GM18861 (cell line): ENCODE results near the gene NUTM2G.
"Not testable (repeated sequence)": the region's sequence is repeated elsewhere in the genome, so short reads cannot be mapped to it uniquely, and the experiment has no call there.

Source experiments
- ATAC-seq: cut with Tn5 transposase; IDR thresholded peaks from one replicate; pipeline ENCODE4 v1.9.1; 2021; ENCODE audit not compliant: unreplicated experiment

Gene NUTM2G

DNA sequence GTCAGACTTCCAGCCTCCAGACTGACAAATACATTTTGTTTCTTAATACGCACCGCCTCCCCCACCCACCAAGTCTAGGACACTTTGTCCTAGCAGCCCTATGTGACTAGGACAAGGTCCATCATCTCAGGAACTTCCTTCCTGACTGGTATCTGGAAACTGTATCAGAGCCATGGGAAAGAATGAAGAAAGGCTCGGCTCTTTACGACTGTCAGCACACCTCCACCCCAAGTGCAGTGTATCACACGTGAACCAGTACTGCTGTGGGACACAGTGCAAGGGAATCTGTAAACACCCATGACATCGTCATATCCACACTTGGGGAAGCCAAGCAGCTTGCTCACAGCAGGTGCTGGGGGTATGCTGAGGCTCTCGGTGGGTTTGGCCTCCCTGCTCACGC lies 13.0 kb downstream of the NUTM2G start:
- ATAC-seq = not testable (repeated sequence)

DNA sequence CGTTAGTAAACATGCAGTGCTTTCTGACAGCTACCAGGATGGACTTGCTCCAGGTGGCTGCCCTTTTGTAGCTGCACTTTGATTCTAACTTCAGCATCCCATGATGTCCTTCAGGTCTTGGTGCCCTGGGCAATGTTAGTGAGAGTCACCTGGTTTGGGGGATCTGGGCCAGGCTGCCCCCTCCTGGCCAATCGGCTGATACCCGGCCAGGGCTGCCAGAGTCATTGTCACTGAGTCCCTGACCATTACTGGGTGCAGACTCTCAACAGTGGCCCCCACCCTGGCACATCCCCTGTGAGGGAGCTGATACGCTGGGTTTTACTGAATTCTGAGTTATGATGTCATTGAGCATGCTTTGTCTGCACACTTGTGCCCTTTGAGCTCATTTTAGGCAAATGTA lies 13.5 kb downstream of the NUTM2G start:
- not testable (repeated sequence) for ATAC-seq

DNA sequence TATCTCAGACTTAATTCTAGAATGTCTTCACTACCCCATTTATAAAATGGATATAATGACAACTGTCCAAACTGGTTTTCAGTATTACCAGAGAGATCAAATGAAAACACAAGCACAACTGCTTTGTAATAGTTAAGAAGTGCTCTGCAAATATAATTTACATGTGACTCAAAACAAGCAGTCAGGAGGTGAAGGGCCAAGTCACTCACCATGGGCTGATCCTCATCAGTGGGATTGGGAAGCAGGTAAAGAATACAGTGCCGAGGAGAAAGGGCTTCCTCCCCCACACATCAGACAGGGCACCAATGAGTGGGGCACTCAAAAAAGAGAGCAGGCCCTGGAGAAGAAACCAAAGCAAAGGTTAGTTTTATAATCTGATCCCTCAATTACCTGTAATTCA lies 20.7 kb downstream of the NUTM2G start:
- ATAC-seq = not testable (repeated sequence)

DNA sequence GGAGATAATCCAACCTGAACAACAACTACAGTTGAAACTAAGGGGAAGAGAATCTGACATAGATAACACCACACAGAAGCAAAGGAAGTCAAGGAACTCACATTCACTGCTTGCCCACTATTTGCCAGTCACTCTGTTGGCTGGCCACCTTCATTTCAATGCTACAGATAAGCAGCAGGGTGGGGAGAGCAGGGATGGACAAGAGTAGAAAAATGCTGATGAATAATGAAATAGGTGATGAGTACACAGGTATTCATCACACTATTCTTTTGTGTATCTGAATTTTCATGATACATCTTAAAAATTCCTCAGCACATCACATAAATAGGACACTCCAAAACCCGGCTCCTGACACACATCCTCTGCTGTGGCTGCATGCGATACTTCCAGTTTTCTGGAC lies 21.9 kb downstream of the NUTM2G start:
- ATAC-seq = not testable (repeated sequence)

DNA sequence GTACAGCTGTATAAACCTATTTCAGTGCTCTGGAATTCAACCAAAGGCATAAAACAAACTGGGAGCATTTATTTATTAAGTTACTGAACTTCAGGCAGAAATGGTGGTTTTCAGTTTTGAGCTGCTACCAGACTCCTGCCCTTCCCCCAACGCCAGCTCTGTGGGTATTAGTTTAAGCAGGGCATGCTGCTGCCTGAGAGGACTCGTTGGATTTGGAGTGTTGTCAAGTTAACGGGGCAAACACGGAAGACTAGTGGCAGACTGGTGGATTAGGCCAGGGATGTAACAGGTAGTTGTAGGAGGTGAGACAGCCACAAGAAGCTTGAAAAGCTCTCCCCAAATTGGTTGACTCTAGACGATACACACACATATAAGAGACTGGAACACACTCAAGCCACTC lies 38.9 kb downstream of the NUTM2G start:
- ATAC-seq = not testable (repeated sequence)

GRCh38 chr9:96972552-96972951 lies 43.9 kb downstream of the NUTM2G start:
- ATAC-seq = not testable (repeated sequence)

DNA sequence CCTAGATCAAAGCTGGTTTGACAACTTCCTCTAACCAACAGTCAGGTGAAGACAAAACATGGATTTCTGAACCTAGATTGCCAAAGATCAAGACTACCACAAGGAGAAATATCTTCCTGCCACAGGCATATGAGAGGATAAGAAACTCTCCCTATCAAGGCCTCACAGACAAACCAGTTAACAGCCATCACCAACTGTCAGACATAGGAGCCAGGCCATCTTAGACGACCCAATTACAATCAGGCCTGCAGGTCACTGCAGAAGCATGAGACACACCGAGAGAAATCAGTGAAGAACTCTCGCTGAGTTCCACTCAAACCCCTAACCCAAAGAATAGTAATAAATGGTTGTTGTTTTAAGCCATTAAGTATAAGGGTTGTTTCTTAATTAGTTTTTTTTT lies 45.4 kb downstream of the NUTM2G start:
- not testable (repeated sequence) for ATAC-seq

GRCh38 chr9:96983496-96984122 lies 55.0 kb downstream of the NUTM2G start:
- ATAC-seq = not testable (repeated sequence)

DNA sequence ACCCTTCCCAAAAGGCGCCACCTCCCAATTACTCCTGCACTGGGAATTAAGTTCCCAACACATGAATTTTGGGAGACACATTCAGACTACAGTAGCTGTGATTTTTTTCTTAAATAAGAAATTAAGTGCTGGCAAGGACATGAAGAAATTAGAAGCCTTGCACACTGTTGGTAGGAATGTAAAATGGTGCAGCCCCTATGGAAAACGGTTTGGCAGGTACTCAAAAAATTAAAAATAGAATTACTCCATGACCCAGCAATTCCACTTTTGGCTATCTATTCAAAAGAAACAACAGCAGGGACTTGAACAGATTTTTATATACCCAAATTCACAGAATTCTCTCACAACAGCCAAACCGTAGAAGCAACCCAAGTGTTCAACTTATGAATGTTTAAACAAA lies 55.5 kb downstream of the NUTM2G start:
- not testable (repeated sequence) for ATAC-seq

DNA sequence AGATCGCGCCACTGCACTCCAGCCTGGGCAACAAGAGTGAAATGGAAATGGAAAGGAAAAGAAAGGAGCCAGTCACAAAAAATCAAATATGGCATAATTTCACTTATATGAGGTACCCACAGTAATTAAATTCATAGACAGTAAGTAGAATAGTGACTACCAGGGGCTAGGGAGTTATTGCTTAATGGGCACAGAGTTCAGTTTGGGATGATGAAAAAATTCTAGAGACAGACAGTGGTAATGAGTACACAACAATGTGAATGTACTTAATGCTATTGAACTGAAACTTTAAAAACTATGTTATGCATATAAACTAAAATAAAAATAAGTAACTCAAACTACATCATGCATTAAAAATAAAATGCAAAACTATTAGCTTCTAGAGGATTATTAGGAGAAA lies 56.2 kb downstream of the NUTM2G start:
- not testable (repeated sequence) for ATAC-seq
